Erythroblast (primary cell): ENCODE measurements around the gene UNC13D.

Experiments used
- GATA1 ChIP-seq: IDR thresholded peaks from 2 replicates; pipeline ENCODE4 v1.6.1; 2011; ENCODE audit warnings: low read depth, mild to moderate bottlenecking, control low read depth, low read length, moderate library complexity
- POLR2A ChIP-seq: IDR thresholded peaks from 2 replicates; pipeline ENCODE4 v1.6.1; 2011; ENCODE audit warnings: mild to moderate bottlenecking, low read length

GRCh38 chr17:75832164-75832651, 12.0 kb downstream of the UNC13D start:
- TF ChIP-seq POLR2A, result no peak
- TF ChIP-seq GATA1, result no peak
